GF-D8 (cell line): ENCODE measurements around the gene TRIP11.

Experiments used
- DNase-seq: peaks from one replicate; lab custom pipeline; 2025; lab: John Stamatoyannopoulos, UW

The TRIP11 gene

DNA sequence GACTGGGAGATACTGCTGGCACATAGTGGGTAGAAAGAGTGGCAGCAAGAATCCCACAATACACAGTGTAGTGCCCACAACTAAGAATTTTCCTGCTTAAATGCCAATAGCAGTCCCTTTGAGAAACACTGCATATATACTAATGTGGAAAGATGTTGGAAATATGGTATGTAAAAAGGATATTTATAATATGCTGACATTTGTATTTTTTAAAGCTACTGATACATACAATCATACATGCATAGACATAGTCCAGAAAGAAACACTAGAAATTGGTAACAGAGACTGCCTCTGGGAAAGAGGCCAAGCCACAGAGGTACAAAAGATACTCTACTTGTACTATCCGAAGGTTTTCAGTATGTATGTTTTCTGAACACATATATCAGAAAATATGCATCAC, 30.3 kb downstream of the TRIP11 start:
- no peak for DNase-seq

- DNase-seq = no peak
These were observed 34.8 kb downstream of the TRIP11 start for GRCh38 chr14:92005019-92005418.

DNA sequence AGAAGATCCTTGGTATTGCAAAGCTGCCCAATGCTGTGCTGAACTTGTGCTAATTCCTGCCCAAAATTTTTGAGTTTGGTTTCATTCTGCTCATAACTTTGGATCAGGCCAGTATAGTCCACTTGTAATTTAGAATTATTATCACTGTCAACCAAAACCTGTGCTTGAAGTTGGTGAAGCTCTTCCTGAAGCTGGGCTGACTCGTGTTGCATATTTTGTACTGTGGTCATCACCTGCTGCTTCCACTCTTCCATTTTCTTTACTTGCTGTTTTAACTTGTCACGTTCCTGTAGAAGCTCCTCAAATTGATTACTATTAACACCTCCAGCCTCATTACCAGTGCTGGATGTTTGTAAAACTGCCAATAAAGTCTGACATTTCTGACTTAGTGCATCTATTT, 35.8 kb downstream of the TRIP11 start:
- no peak for DNase-seq

DNA sequence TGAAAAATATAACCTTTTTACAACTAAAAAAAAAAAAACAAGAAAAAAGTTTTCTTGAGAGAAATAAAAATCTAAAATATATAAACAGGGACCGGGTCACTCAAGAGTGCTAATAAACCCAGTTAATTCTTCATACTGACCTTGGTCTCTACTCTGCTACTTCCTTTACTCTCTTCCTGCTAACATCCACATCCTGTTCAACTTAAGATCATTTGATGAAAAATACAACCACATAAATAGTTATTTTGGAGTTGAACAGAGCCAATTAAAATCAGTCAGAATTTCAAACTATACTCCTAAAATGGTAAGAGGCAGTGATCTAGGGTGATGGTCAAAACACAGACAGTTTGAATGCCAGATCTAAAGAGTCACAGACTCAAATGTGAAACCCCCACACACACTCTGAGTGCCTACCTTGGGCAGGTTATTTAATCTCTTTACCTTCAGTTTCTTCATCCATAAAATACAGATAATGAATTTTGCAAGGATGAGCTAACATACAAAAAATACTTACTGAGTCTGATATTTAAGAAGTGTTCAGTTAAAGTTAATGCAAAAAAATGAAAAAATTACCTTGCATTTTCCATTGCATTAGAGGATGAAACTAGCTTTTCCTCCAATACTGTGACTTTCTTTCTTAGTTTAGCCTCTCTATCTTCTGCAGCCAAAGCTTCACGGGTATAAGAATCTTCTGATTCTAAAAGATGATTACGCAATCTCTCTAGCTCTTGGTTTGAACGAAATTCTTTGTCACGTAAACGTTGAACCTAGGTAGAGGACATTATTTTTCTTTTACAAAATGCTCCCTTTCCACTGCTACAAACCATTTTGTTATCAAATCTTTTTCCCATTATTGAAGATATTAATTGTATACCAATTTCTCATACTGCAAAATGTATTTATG, 40.9 kb downstream of the TRIP11 start:
- DNase-seq = no peak

DNA sequence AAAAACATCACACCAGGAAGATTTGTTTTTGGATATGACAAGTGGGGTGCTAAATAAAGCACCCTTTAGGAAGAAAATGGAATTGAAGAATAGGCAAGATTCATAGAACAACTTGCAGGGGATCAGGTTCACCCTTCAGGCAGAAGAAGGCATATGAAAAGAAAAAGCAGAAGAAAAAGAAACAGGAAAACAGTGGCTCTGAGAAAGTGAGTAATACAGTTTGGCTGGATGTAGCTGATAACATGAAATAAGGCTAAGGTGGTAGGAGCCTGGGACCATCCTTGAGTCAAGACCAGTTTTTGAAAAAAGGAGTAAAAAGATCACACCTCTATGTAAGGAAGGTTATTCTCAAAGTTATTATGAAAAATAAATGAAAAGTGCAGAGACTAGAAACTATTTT, 42.4 kb downstream of the TRIP11 start:
- no peak for DNase-seq

GRCh38 chr14:91996948-91997371, 42.9 kb downstream of the TRIP11 start:
- DNase-seq = peak; percentile 2

DNA sequence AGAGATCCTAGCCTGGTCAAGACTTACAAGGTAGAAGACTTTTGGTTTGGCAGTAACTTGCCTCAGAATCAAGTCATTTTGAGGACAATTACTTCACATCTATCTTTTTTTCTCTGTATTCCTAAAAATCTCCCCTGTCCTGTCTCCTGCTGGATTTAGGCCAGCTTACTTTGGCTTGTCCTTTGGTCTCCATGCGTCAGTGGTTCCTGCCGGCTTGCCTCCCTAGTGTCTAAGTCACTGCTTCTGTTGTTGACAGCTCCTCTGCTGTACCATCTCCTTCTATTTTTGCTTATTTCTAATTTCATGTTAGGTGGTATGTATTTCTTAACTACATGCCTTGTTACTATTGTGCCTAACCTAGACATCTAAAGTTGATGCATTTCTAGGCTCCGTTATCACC, 52.7 kb downstream of the TRIP11 start:
- no peak for DNase-seq

- DNase-seq = no peak
These were observed 54.2 kb downstream of the TRIP11 start for GRCh38 chr14:91985521-91986255.

- no peak for DNase-seq
These were observed 54.9 kb downstream of the TRIP11 start for GRCh38 chr14:91985008-91985407.

- no peak for DNase-seq
These were observed 56.3 kb downstream of the TRIP11 start for GRCh38 chr14:91983588-91983987.

DNA sequence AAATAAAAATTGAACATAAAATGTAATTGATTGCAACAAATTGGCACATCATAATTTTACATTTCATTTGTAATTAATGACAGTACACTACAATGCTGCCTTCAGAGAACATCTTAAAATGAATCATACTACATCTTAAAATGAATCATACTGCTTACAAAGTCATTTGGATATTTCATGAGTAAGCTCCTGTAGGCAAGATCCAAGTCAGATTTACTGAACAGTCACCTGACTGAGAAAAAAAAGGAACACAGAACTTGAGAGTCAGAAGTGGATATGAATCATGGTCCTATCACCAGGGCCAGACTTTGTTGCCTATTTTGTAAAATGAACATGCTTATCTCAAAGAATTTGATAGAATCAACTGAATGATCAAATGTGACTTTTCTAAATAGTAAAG, 59.7 kb downstream of the TRIP11 start:
- no peak for DNase-seq

DNA sequence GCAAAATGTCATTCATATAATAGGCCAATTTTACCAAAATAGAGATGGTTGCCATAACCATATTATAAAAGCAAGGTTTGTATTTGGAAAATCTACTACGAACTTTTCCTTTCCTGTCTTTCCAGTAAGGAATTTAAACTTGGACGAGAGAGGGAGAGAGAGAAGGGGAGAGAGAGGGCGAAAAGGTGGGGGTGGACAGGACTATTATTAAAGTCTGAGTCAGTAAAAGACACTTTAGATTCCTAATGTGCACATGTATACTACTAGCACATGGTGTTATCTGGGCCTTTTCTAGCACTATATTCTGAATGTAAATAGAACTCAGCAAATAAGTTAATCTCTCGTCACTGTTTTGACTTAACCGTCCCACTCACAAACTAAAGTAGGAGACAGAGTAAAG, 62.0 kb downstream of the TRIP11 start:
- DNase-seq = no peak

GRCh38 chr14:91975763-91976162, 64.1 kb downstream of the TRIP11 start:
- no peak for DNase-seq

- no peak for DNase-seq
These were observed 68.6 kb downstream of the TRIP11 start for GRCh38 chr14:91971188-91971778.

- DNase-seq = no peak
These were observed 71.6 kb downstream of the TRIP11 start for GRCh38 chr14:91968280-91968679.

GRCh38 chr14:91964724-91965123, 75.1 kb downstream of the TRIP11 start:
- no peak for DNase-seq

GRCh38 chr14:91964011-91964410, 75.8 kb downstream of the TRIP11 start:
- DNase-seq = no peak

- DNase-seq = no peak
These were observed 76.4 kb downstream of the TRIP11 start for GRCh38 chr14:91963465-91963864.

DNA sequence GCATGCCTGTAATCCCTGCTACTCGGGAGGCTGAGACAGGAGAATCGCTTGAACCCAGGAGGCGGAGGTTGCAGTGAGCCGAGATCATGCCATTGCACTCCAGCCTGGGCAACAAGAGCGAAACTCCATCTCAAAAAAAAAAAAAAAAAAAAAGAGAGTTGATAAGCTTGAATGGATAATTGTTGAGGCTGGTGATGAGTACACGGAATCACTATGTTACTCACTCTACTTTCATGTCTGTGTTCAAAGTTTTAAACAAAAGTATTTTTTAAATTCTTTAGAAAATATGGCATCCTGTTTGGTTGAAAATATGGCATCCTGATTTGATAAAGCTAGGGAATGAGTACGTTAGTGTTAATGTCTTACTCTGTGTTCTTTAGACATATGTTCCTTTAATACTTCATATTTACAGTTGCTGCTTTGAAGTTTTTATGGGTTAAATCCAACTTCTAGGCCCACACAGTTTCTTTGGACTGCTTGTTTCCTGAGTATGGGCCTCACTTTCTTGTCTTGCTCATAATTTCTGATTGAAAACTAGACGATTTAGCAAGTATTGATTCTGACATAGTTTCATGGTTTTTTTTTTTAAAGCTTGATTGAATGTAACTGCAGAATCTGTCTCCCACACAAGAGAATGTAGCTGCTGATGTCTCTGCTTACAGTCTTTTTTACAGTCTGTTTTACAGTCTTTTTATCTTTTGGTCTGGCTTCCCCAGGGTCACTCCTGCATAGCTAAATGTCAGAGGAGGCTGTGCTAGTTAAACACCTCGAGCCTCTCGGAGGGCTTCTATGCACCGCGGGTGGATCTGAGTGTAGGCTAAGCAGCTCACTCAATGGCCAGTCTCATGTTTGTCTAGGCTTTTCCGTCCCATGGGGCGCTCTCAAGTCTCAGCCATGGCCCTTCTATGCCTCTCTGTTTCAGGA, 78.3 kb downstream of the TRIP11 start:
- no peak for DNase-seq

DNA sequence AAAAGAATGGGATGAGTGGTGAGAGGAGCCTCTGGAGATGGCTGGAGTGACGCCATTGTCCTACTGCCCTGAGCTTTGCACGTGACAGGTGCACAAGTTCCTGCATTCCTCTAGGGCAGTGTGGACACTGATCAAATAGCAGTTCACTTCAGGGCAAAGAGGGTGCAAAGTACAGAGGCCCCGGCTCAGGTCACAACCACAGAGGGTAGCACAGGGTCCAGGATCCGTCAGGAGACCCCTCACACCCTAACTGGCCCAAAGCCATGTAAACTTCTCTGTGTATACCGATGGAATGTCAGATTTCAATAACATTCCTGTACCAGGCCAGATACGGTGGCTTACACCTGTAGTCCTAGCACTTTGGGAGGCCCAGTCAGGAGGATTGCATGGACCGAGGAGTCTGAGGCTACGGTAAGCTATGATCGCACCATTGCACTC, 82.0 kb downstream of the TRIP11 start:
- no peak for DNase-seq

DNA sequence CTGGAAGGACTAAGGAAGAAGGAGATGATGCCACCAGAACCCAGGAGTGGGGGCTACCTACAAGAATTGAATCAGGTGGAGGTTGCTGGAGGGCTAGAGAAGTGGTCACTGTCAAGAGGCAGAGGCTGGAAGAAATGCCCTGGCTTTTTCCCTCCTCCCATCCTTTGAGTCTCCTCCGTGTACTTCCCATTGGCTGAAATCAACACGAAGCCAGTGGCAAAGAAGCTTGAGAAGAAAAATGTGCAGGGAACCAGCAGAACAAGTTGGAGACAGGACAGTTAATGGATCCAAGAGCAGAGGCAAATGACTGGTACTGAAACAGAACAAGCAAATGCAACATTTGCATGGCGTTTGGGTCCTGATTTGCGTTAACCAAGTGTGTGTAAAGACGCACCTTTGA, 83.2 kb downstream of the TRIP11 start:
- DNase-seq = no peak

GRCh38 chr14:91955168-91955567, 84.7 kb downstream of the TRIP11 start:
- no peak for DNase-seq
